Ishikawa (cell line): ENCODE measurements around the gene WDHD1.

ENCODE experiments used
- CEBPB ChIP-seq: IDR thresholded peaks from 2 replicates; pipeline ENCODE4 v1.6.1; 2012
- CREB1 ChIP-seq: IDR thresholded peaks from 2 replicates; pipeline ENCODE4 v1.6.1; 2012; ENCODE audit warnings: low read depth
- EGR1 ChIP-seq: IDR thresholded peaks from 2 replicates; pipeline ENCODE4 v1.6.1; 2012
- EP300 ChIP-seq: IDR thresholded peaks from 2 replicates; pipeline ENCODE4 v1.6.1; 2012; ENCODE audit warnings: borderline replicate concordance
- FOXM1 ChIP-seq: IDR thresholded peaks from 2 replicates; pipeline ENCODE4 v1.6.1; 2012; ENCODE audit warnings: low read depth, borderline replicate concordance
- NFIC ChIP-seq: IDR thresholded peaks from 2 replicates; pipeline ENCODE4 v1.6.1; 2012
- RAD21 ChIP-seq: IDR thresholded peaks from 2 replicates; pipeline ENCODE4 v1.6.1; 2012; ENCODE audit warnings: low read depth
- TAF1 ChIP-seq: IDR thresholded peaks from 2 replicates; pipeline ENCODE4 v1.6.1; 2012; ENCODE audit warnings: low read depth, mild to moderate bottlenecking
- TCF12 ChIP-seq: IDR thresholded peaks from 2 replicates; pipeline ENCODE4 v1.6.1; 2012; ENCODE audit warnings: low read depth
- TEAD4 ChIP-seq: IDR thresholded peaks from 2 replicates; pipeline ENCODE4 v1.6.1; 2012
- YY1 ChIP-seq: IDR thresholded peaks from 2 replicates; pipeline ENCODE4 v1.6.1; 2012; ENCODE audit warnings: low read depth
- ZBTB7A ChIP-seq: IDR thresholded peaks from 2 replicates; pipeline ENCODE4 v1.6.1; 2012; ENCODE audit warnings: low read depth
- TF ChIP-seq, protein P1 (sequence below): IDR thresholded peaks from 2 replicates; pipeline ENCODE4 v1.6.1; 2012
- TF ChIP-seq, protein P2 (sequence below): IDR thresholded peaks from 2 replicates; pipeline ENCODE4 v1.6.1; 2012; ENCODE audit warnings: low read depth, mild to moderate bottlenecking
- TF ChIP-seq, protein P3 (sequence below): IDR thresholded peaks from 2 replicates; pipeline ENCODE4 v1.6.1; 2012

The WDHD1 gene

DNA sequence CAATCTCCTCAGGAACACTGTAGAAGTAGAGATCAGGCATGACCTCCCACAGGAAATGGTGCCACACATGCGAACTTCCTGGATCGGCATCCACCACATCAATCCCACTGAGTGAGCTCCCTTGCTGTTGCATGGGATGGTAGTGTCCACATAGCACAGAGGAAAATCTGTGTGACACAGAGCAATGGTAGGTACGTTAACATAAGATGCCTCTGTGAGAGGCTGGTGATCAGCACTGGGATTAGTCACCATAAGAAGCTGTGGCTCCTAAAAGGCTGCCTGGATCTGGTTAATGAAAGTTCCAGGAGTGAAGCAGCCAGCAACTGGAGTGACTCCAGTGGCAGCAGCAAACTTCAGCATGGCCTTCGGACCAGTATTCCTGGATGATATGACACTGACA, 21.8 kb downstream of the WDHD1 start:
- TF ChIP-seq TEAD4 (no peak), NFIC (no peak)

DNA sequence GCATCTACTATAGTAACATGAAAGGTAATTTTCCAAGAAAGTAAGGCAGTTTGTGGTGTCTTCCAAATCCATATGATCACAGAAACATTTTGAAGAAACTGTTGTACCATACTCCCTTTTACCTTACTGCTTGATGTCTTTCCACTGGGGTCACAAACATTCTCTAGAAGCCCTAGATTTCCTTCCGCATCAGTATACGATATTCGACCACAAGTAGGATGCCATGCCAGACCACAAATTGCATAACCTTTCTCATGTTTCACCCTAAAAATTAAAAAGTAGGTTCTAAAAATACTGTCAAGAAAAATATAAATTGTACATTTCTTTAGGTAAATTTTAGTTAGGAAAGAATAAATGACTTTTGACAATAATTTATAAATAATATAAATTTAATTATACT, 26.5 kb downstream of the WDHD1 start:
- no peak for TF ChIP-seq CEBPB

DNA sequence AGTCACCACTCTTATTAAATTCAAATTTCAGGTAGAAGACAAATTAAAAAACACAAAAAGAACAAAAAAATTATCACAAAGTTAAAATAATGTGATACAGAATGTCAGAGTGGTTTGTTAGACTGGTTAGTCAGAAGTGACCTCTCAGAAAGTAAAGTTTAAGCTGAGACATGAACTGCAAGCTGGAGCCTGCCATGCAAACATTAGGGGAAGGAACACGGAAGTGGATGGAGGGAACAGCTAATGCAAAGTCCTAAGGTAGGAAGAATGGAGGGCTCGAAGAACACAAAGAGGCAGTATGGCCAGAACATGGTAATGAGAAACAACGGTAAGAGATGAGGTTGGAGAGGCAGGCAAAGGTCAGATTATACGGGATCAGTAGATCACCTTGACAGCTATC, 41.7 kb downstream of the WDHD1 start:
- no peak for TF ChIP-seq CEBPB

DNA sequence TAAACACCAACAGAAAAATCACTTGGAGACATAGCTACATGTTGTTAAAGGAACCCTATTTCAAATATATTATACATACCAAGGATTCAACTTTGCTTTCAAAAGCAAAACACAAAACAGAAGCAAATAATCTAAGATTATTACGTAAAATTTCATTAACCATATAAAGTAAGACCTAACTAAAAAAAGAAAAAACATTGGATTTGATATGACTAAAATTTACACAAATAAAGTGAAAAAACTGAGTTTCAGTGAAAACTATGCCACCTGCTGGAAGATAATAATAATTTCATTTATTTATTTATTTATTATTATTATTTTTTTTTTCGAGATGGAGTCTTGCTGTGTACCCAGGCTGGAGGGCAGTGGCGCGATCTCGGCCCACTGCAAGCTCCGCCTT, 45.2 kb downstream of the WDHD1 start:
- TF ChIP-seq ZBTB7A (no peak), RAD21 (no peak), YY1 (no peak), CEBPB (no peak), FOXM1 (no peak), EGR1 (no peak), TEAD4 (no peak)
- TF ChIP-seq, protein P1, sequence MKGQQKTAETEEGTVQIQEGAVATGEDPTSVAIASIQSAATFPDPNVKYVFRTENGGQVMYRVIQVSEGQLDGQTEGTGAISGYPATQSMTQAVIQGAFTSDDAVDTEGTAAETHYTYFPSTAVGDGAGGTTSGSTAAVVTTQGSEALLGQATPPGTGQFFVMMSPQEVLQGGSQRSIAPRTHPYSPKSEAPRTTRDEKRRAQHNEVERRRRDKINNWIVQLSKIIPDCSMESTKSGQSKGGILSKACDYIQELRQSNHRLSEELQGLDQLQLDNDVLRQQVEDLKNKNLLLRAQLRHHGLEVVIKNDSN, result no peak
- TF ChIP-seq, protein P2, sequence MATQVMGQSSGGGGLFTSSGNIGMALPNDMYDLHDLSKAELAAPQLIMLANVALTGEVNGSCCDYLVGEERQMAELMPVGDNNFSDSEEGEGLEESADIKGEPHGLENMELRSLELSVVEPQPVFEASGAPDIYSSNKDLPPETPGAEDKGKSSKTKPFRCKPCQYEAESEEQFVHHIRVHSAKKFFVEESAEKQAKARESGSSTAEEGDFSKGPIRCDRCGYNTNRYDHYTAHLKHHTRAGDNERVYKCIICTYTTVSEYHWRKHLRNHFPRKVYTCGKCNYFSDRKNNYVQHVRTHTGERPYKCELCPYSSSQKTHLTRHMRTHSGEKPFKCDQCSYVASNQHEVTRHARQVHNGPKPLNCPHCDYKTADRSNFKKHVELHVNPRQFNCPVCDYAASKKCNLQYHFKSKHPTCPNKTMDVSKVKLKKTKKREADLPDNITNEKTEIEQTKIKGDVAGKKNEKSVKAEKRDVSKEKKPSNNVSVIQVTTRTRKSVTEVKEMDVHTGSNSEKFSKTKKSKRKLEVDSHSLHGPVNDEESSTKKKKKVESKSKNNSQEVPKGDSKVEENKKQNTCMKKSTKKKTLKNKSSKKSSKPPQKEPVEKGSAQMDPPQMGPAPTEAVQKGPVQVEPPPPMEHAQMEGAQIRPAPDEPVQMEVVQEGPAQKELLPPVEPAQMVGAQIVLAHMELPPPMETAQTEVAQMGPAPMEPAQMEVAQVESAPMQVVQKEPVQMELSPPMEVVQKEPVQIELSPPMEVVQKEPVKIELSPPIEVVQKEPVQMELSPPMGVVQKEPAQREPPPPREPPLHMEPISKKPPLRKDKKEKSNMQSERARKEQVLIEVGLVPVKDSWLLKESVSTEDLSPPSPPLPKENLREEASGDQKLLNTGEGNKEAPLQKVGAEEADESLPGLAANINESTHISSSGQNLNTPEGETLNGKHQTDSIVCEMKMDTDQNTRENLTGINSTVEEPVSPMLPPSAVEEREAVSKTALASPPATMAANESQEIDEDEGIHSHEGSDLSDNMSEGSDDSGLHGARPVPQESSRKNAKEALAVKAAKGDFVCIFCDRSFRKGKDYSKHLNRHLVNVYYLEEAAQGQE, result no peak
- TF ChIP-seq, protein P3, sequence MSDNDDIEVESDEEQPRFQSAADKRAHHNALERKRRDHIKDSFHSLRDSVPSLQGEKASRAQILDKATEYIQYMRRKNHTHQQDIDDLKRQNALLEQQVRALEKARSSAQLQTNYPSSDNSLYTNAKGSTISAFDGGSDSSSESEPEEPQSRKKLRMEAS, result no peak

DNA sequence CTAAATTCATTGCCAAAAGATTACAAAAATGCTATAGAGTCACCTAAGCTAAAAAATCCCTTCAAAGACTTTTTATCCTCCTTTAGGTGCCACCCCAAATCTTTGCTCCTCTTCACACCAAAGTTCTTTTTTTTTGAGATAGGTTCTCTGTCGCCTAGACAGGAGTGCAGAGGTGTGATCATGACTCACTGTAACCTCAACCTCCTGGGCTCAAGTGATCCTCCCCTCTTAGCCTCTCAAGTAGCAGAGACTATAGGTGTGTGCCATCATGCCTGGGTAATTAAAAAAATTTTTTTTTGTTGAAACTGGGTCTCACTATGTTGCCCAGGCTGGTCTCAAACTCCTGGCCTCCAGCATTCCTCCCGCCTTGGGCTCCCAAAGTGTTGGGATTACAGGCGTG, 47.9 kb downstream of the WDHD1 start:
- TF ChIP-seq ZBTB7A, result no peak
- no peak for TF ChIP-seq CREB1

DNA sequence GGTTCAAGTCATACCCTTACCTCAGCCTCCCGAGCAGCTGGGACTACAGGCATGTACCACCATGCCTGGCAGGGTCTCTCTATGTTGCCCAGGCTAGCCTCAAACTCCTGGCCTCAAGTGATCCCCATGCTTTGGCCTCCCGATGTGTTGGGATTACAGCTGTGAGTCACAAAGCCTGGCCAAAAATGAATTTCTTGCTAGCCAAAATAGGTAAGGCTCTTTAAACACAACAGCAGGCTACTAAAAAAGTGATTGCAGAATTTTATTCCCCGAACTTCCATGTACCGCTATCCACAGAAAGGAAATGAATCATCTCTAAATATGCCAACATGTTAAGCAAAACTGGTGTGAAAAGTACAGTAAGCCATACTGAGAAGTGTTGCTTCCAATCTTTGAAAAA, 50.6 kb downstream of the WDHD1 start:
- TF ChIP-seq EGR1 (no peak), FOXM1 (no peak), CEBPB (no peak), TEAD4 (no peak), RAD21 (no peak), EP300 (no peak), CREB1 (no peak), NFIC (no peak)
- TF ChIP-seq, protein P3, result no peak
- TF ChIP-seq, protein P1, result no peak
- TF ChIP-seq, protein P2, result no peak

DNA sequence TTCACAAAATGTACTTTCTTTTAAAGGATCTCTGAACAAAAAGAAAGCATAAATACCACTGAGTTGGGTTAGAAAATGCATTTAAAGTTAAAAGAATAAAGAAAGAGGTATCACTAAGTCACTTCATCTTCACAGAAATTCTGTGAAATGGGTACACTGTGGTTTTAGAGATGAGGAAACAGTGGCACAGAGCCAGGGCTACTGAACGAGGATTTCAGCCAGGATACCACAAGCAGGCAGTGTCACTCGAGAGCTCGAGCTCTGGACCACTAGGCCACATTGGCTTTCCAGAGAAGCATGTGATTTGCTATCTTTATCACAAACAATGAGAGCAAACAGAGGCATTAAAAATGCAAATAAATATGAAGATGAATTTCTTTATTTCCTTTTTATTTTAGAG, 51.0 kb downstream of the WDHD1 start:
- TF ChIP-seq EGR1 (no peak), YY1 (no peak), EP300 (no peak), CEBPB (no peak), NFIC (no peak), TAF1 (no peak)

DNA sequence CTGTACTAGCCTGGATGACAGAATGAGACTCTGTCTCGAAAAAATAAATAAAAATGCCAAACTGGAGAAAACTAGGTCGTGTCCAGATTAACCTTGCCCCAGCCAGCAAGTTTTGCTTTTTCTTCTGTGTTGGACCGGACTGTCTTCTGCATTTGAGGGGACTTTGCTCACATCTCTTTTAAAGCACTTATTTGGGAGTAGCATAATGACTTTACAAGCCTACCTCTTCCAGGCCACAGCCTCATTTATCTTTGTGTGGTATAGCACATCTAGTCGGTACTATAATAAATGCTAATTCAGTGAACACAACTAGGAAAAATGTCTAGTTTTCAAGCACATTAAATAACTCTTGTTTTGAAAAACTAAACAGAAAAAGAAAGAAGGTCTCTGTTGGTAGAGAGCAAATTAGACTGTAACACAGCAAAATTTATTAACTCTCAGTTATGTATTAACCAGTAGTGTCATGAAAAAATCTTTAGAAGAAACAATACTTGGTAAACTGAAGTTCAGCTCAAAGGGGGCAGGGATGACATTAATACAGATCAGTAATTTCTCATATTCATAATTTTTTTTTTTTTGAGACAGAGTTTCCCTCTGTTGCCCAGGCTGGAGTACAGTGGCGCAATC, 52.0 kb downstream of the WDHD1 start:
- TF ChIP-seq TCF12 (no peak), FOXM1 (no peak)
